KMS-11 (cell line): ENCODE results near the gene INVS.

Experiments used
- H2AFZ ChIP-seq: fragments of 200-600 bp; sonication (generic); 2 replicates; pipeline ENCODE4 v1.6.1; 2016; ENCODE audit warnings: antibody characterized with exemption, mixed run types, low read depth
- H3K27ac ChIP-seq: fragments of 200-600 bp; sonication (generic); 2 replicates; pipeline ENCODE4 v1.6.1; 2016; ENCODE audit warnings: mild to moderate bottlenecking, mixed run types
- H3K27me3 ChIP-seq: fragments of 200-600 bp; sonication (generic); 2 replicates; pipeline ENCODE4 v1.6.1; 2017; ENCODE audit warnings: mild to moderate bottlenecking, low read depth, mixed run types, moderate library complexity; ENCODE audit not compliant: insufficient read depth
- H3K36me3 ChIP-seq: fragments of 200-600 bp; sonication (generic); 2 replicates; pipeline ENCODE4 v1.6.1; 2017; ENCODE audit warnings: mild to moderate bottlenecking, mixed run types; ENCODE audit not compliant: insufficient read depth
- H3K4me1 ChIP-seq: fragments of 200-600 bp; sonication (generic); 2 replicates; pipeline ENCODE4 v1.6.1; 2016; ENCODE audit warnings: mild to moderate bottlenecking, low read depth, mixed run types; ENCODE audit not compliant: poor library complexity, severe bottlenecking
- H3K4me2 ChIP-seq: fragments of 200-600 bp; sonication (generic); 2 replicates; pipeline ENCODE4 v1.7.0; 2016; ENCODE audit warnings: mild to moderate bottlenecking, mixed run types
- H3K4me3 ChIP-seq: fragments of 200-600 bp; sonication (generic); IDR thresholded peaks from 2 replicates; pipeline ENCODE4 v1.6.1; 2017; ENCODE audit warnings: low read depth, low read length, mixed read lengths; ENCODE audit not compliant: insufficient read depth
- H3K79me2 ChIP-seq: fragments of 200-600 bp; sonication (generic); 2 replicates; pipeline ENCODE4 v1.6.1; 2016; ENCODE audit warnings: low read depth, mixed run types; ENCODE audit not compliant: insufficient read depth
- H3K9ac ChIP-seq: fragments of 200-600 bp; sonication (generic); 2 replicates; pipeline ENCODE4 v1.6.1; 2016; ENCODE audit warnings: mild to moderate bottlenecking, mixed run types
- H4K20me1 ChIP-seq: fragments of 200-600 bp; sonication (generic); 2 replicates; pipeline ENCODE4 v1.6.1; 2016; ENCODE audit warnings: mild to moderate bottlenecking, mixed run types; ENCODE audit not compliant: insufficient read depth
- TF ChIP-seq, protein P1 (sequence below): fragments of 200-600 bp; sonication (generic); conservative IDR thresholded peaks from 2 replicates; pipeline ENCODE4 v1.6.1; 2017; ENCODE audit warnings: low read depth, mild to moderate bottlenecking, antibody characterized with exemption, low read length, moderate library complexity, mixed read lengths

The INVS gene

DNA sequence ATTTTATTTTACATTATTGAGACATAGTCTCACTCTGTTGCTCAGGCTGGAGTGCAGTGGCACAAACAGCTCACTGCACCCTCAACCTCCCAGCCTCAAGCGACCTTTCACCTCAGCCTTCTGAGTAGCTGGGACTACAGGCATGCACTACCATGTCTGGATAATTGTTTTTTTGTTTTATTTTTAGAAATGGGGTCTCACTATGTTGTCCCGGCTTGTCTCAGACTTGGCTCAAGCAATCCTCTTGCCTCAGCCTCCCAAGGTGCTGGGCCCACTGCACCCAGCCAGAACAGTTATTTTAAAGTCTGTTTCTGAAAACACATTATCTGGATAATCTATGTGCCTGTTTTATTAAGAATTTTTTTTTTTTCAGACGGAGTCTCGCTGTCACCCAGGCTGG is 191.7 kb downstream of the INVS start:
- no peaks in the 10 kb centered on the region for H3K79me2 ChIP-seq
- H3K27me3 ChIP-seq: no peaks in the 10 kb centered on the region
- H3K27ac ChIP-seq: no peak overlapping the region
- H3K4me2 ChIP-seq: no peak overlapping the region
- H3K9ac ChIP-seq: no peak overlapping the region
- H3K4me1 ChIP-seq: no peaks in the 10 kb centered on the region
- H3K36me3 ChIP-seq: peaks cover 3% of the 10 kb centered on the region; the same call in 1 of the 2 replicates
- H2AFZ ChIP-seq: no peak overlapping the region
- H3K4me3 ChIP-seq: no peak overlapping the region
- no peaks in the 10 kb centered on the region for H4K20me1 ChIP-seq
- TF ChIP-seq, protein P1, sequence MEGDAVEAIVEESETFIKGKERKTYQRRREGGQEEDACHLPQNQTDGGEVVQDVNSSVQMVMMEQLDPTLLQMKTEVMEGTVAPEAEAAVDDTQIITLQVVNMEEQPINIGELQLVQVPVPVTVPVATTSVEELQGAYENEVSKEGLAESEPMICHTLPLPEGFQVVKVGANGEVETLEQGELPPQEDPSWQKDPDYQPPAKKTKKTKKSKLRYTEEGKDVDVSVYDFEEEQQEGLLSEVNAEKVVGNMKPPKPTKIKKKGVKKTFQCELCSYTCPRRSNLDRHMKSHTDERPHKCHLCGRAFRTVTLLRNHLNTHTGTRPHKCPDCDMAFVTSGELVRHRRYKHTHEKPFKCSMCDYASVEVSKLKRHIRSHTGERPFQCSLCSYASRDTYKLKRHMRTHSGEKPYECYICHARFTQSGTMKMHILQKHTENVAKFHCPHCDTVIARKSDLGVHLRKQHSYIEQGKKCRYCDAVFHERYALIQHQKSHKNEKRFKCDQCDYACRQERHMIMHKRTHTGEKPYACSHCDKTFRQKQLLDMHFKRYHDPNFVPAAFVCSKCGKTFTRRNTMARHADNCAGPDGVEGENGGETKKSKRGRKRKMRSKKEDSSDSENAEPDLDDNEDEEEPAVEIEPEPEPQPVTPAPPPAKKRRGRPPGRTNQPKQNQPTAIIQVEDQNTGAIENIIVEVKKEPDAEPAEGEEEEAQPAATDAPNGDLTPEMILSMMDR: no peak

GRCh38 chr9:100292414-100292813 is 193.4 kb downstream of the INVS start:
- TF ChIP-seq, protein P1: no peak
- H3K27ac ChIP-seq: no peak overlapping the region
- no peak overlapping the region for H3K4me2 ChIP-seq
- H3K36me3 ChIP-seq: peaks cover 3% of the 10 kb centered on the region; the same call in 1 of the 2 replicates
- H3K4me1 ChIP-seq: no peaks in the 10 kb centered on the region
- no peaks in the 10 kb centered on the region for H3K79me2 ChIP-seq
- no peaks in the 10 kb centered on the region for H3K27me3 ChIP-seq
- no peak overlapping the region for H3K9ac ChIP-seq
- H3K4me3 ChIP-seq: no peak overlapping the region
- no peak overlapping the region for H2AFZ ChIP-seq
- no peaks in the 10 kb centered on the region for H4K20me1 ChIP-seq

DNA sequence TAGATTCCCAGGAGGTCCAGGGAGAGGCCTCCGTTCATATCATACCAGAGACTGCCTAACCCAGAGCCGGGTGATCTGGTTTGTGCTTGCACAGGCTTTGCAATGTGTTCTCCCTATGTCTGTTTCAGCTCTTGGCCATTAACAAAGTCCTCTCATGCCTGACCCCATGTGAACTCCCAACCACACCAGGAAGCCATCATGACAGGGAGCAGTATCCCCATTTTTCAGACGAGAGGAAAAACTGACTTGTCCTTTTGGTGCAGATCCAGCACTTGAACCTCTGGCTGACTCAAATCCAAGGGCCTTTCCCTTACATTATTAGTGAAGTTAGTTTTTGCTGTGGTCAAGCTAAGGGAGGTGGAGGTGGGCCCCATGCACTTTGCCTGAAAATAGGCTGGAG is 195.3 kb downstream of the INVS start:
- H3K27me3 ChIP-seq: no peaks in the 10 kb centered on the region
- H3K9ac ChIP-seq: no peak overlapping the region
- H3K79me2 ChIP-seq: no peaks in the 10 kb centered on the region
- peaks cover 3% of the 10 kb centered on the region; the same call in 1 of the 2 replicates for H3K36me3 ChIP-seq
- H4K20me1 ChIP-seq: no peaks in the 10 kb centered on the region
- no peak overlapping the region for H2AFZ ChIP-seq
- TF ChIP-seq, protein P1: no peak
- no peak overlapping the region for H3K4me3 ChIP-seq
- H3K4me1 ChIP-seq: no peaks in the 10 kb centered on the region
- H3K27ac ChIP-seq: no peak overlapping the region
- no peak overlapping the region for H3K4me2 ChIP-seq

DNA sequence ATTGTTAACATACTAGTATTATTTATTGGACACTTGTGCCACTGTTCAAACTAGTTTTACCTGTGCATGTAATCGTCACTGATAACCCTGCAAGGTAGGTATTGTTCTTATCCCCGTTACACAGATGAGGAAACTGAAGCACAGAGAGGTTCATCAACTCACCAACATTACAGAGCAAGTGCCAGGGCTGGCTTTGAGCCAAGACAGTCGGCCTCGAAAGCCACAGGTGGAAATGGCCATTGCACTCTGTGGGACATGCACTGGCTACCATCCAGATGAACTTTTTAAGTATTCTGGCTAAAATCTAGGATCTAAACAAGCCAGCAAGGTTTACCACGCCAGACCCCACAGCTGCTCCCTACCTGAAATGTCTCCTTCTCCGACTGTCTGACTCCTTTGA is 195.8 kb downstream of the INVS start:
- Histone ChIP-seq H3K79me2 (no peaks in the 10 kb centered on the region), H4K20me1 (no peaks in the 10 kb centered on the region), H3K4me3 (no peak overlapping the region), H3K27me3 (no peaks in the 10 kb centered on the region), H3K27ac (no peak overlapping the region), H3K9ac (no peak overlapping the region), H3K36me3 (peaks cover 3% of the 10 kb centered on the region; the same call in 1 of the 2 replicates), H2AFZ (no peak overlapping the region), H3K4me1 (no peaks in the 10 kb centered on the region), H3K4me2 (no peak overlapping the region)
- TF ChIP-seq, protein P1: no peak
